Naive thymus-derived CD4-positive, alpha-beta T cell (primary cell): ENCODE data around the gene C14orf132. TPM values are rescaled to one million over a fixed set of nuclear protein-coding genes. Genes with fewer than 3 reads are reported as not detected.

Experiments used
- polyA plus RNA-seq, 2 donors: library from polyadenylated mRNA; unstranded; fragments of 300-500 nt; fragmentation: Illumina TruSeq; gene quantifications; one replicate each; pipeline ENCODE4 v1.2.3, GENCODE V29; 2021
- total RNA-seq, 6 experiments: library from RNA in 5 of 6; stranded (reverse) in 5 of 6; gene quantifications; 1 replicate in 5 of 6; 2 replicates in 1 of 6; pipeline ENCODE4 v1.2.3 and lab custom pipeline; 2021 to 2026

Gene C14orf132
- total and polyA plus RNA-seq, 7 experiments from 2014 or later = 0.41 to 22.9 (median 7.2) TPM

Other genes with a start within 250 kb of the C14orf132 start
- gene TUNAR, start 162.5 kb upstream of the C14orf132 start, total RNA-seq = not detected
- not detected for gene TUNAR, start 162.5 kb upstream of the C14orf132 start, polyA plus RNA-seq
- not detected for gene BDKRB2, start 165.5 kb downstream of the C14orf132 start, total RNA-seq
- gene BDKRB2, start 165.5 kb downstream of the C14orf132 start, polyA plus RNA-seq = under 1 TPM in 1 of 2 donors, not detected in 1; 0.08 TPM
- gene BDKRB1, start 216.8 kb downstream of the C14orf132 start, total RNA-seq = not detected
- not detected for gene BDKRB1, start 216.8 kb downstream of the C14orf132 start, polyA plus RNA-seq